ENCODE data around the gene VPS18.

The VPS18 gene

GRCh38 chr15:40870716-40871115 is 23.5 kb upstream of the VPS18 start:
- Histone ChIP-seq H3K4me1 (ENCODE audit: control insufficient read depth in 1 of 2, insufficient read depth in 2 of 2, low read length in 2 of 2) (peaks cover 19 to 25% of the 10 kb centered on the region in 2 experiments), H3K23ac (ENCODE audit: low read length) (no peak overlapping the region)
- no CpG with 5 or more reads among the region's 1 CpG for WGBS (ENCODE audit: extremely low coverage, insufficient coverage, insufficient read length)

GRCh38 chr15:40871749-40872617 is 22.3 kb upstream of the VPS18 start:
- no CpG with 5 or more reads among the region's 13 CpGs for WGBS (ENCODE audit: extremely low coverage, insufficient coverage, insufficient read length)

More at GRCh38 chr15:40870716-40871115, 23.5 kb upstream of the VPS18 start:
- Histone ChIP-seq H4K91ac (ENCODE audit: low read depth, low read length) (no peak overlapping the region), H2BK5ac (ENCODE audit: low read depth, low read length, poor library complexity) (no peak overlapping the region), H3K14ac (ENCODE audit: low read length) (no peak overlapping the region), H3K4ac (ENCODE audit: low read depth, low read length) (no peak overlapping the region), H3K79me1 (ENCODE audit: low read length) (peaks cover 6% of the 10 kb centered on the region), H2AK5ac (ENCODE audit: low read length) (no peak overlapping the region), H3K36me3 (ENCODE audit: control insufficient read depth in 1 of 2, insufficient read depth in 2 of 2, low read length in 2 of 2) (no peaks in the 10 kb centered on the region), H3K9me3 (ENCODE audit: insufficient read depth, low read depth, low read length) (no peaks in the 10 kb centered on the region), H3K4me2 (ENCODE audit: low read length) (no peak overlapping the region), H3K4me3 (ENCODE audit: low read depth, low read length) (no peak overlapping the region), H3K27ac (ENCODE audit: low read depth, low read length) (no peak overlapping the region), H2BK120ac (ENCODE audit: insufficient read depth, low read length, poor library complexity) (no peak overlapping the region), H2AFZ (ENCODE audit: insufficient read depth, low read length, poor library complexity) (no peak overlapping the region), H3K9ac (ENCODE audit: low read length) (no peak overlapping the region), H3K27me3 (ENCODE audit: insufficient read depth, low read length) (no peaks in the 10 kb centered on the region), H3K79me2 (ENCODE audit: control insufficient read depth, insufficient read depth, low read length, poor library complexity) (no peaks in the 10 kb centered on the region), H3K18ac (ENCODE audit: low read length) (no peak overlapping the region), H2BK12ac (ENCODE audit: low read length) (no peak overlapping the region), H4K12ac (ENCODE audit: low read depth, low read length) (no peak overlapping the region), H4K8ac (ENCODE audit: low read depth, low read length) (no peak overlapping the region)
- DNase-seq = no peak

GRCh38 chr15:40872791-40873693 is 21.2 kb upstream of the VPS18 start:
- Histone ChIP-seq H4K12ac (ENCODE audit: low read depth, low read length) (no peak overlapping the region), H2AFZ (ENCODE audit: insufficient read depth, low read length, poor library complexity) (no peak overlapping the region), H3K79me1 (ENCODE audit: low read length) (peaks cover 6% of the 10 kb centered on the region), H3K14ac (ENCODE audit: low read length) (no peak overlapping the region), H3K9me3 (ENCODE audit: insufficient read depth, low read depth, low read length) (no peaks in the 10 kb centered on the region), H4K91ac (ENCODE audit: low read depth, low read length) (peak overlapping the region; percentile 5), H3K4me3 (ENCODE audit: low read depth, low read length) (no peak overlapping the region), H3K27me3 (ENCODE audit: insufficient read depth, low read length) (no peaks in the 10 kb centered on the region), H2AK5ac (ENCODE audit: low read length) (peak overlapping the region; percentile 38), H3K4me2 (ENCODE audit: low read length) (peak overlapping the region; percentile 96), H3K79me2 (ENCODE audit: control insufficient read depth, insufficient read depth, low read length, poor library complexity) (no peaks in the 10 kb centered on the region), H3K18ac (ENCODE audit: low read length) (peak overlapping the region; percentile 31), H3K27ac (ENCODE audit: low read depth, low read length) (no peak overlapping the region), H2BK120ac (ENCODE audit: insufficient read depth, low read length, poor library complexity) (no peak overlapping the region), H3K4me1 (ENCODE audit: control insufficient read depth in 1 of 2, insufficient read depth in 2 of 2, low read length in 2 of 2) (peaks cover 16 to 25% of the 10 kb centered on the region in 2 experiments), H3K4ac (ENCODE audit: low read depth, low read length) (no peak overlapping the region), H3K36me3 (ENCODE audit: control insufficient read depth in 1 of 2, insufficient read depth in 2 of 2, low read length in 2 of 2) (no peaks in the 10 kb centered on the region), H4K8ac (ENCODE audit: low read depth, low read length) (no peak overlapping the region), H2BK5ac (ENCODE audit: low read depth, low read length, poor library complexity) (no peak overlapping the region), H3K9ac (ENCODE audit: low read length) (no peak overlapping the region), H3K23ac (ENCODE audit: low read length) (no peak overlapping the region), H2BK12ac (ENCODE audit: low read length) (peak overlapping the region; percentile 81)
- WGBS (ENCODE audit: extremely low coverage, insufficient coverage, insufficient read length) = no CpG with 5 or more reads among the region's 33 CpGs
- DNase-seq = no peak

More at GRCh38 chr15:40871749-40872617, 22.3 kb upstream of the VPS18 start:
- Histone ChIP-seq H4K91ac (ENCODE audit: low read depth, low read length) (peak overlapping the region; percentile 23), H3K36me3 (ENCODE audit: control insufficient read depth in 1 of 2, insufficient read depth in 2 of 2, low read length in 2 of 2) (no peaks in the 10 kb centered on the region), H3K9ac (ENCODE audit: low read length) (no peak overlapping the region), H3K23ac (ENCODE audit: low read length) (no peak overlapping the region), H4K12ac (ENCODE audit: low read depth, low read length) (no peak overlapping the region), H4K8ac (ENCODE audit: low read depth, low read length) (peak overlapping the region; percentile 21), H3K18ac (ENCODE audit: low read length) (no peak overlapping the region), H3K27ac (ENCODE audit: low read depth, low read length) (peak overlapping the region; percentile 48), H3K27me3 (ENCODE audit: insufficient read depth, low read length) (no peaks in the 10 kb centered on the region), H3K79me1 (ENCODE audit: low read length) (peaks cover 6% of the 10 kb centered on the region), H3K4me1 (ENCODE audit: control insufficient read depth in 1 of 2, insufficient read depth in 2 of 2, low read length in 2 of 2) (peaks cover 16 to 25% of the 10 kb centered on the region in 2 experiments), H2BK120ac (ENCODE audit: insufficient read depth, low read length, poor library complexity) (peak overlapping the region; percentile 34), H3K79me2 (ENCODE audit: control insufficient read depth, insufficient read depth, low read length, poor library complexity) (no peaks in the 10 kb centered on the region), H2AFZ (ENCODE audit: insufficient read depth, low read length, poor library complexity) (peak overlapping the region; percentile 54), H3K4me2 (ENCODE audit: low read length) (peak overlapping the region; percentile 47), H3K9me3 (ENCODE audit: insufficient read depth, low read depth, low read length) (no peaks in the 10 kb centered on the region), H3K4ac (ENCODE audit: low read depth, low read length) (no peak overlapping the region), H3K4me3 (ENCODE audit: low read depth, low read length) (no peak overlapping the region), H3K14ac (ENCODE audit: low read length) (peak overlapping the region; percentile 26), H2BK12ac (ENCODE audit: low read length) (peak overlapping the region; percentile 55), H2BK5ac (ENCODE audit: low read depth, low read length, poor library complexity) (no peak overlapping the region), H2AK5ac (ENCODE audit: low read length) (peak overlapping the region; percentile 42)
- peak in 1 of 2 donors; percentile 6 for DNase-seq
